ENCODE measurements around the gene CD109. TPM values are rescaled to one million over a fixed set of nuclear protein-coding genes. Genes with fewer than 3 reads are reported as not detected.

The CD109 gene
- total RNA-seq, 2 donors from 2014 or later: 6.0 to 8.1 TPM

DNA sequence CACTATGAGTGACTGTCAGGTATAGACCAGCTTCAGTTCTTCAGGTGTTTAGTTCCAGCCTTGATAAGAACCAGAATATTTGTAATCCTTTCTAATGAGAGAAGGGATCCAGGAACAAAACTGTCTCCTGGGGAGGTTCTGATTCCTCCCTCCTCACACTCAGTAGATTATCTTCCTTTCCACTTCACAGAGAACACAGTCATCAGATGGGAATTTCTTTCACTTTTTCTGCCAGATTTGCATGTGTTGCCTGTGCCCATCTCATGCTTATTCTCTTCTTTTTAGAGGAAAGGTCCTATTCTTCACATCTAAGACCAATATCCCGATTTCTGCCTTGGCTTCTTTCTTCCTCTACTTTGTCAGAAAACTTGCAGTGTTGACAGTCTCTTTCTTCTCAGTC lies 50.8 kb downstream of the CD109 start:
- H3K4me1 ChIP-seq (replicated peaks): no peaks in the 10 kb centered on the region
- no peaks in the 10 kb centered on the region for H3K9me3 ChIP-seq
- no peak overlapping the region for H3K27ac ChIP-seq
- no peak overlapping the region for H3K4me3 ChIP-seq
- no peak for DNase-seq (ENCODE audit: low spot score)
- 100% methylated on average over 1 of the region's 1 CpG for WGBS
- intact Hi-C loops (cut with DNase I): no loop called here
- TF ChIP-seq POLR2AphosphoS5 (IDR thresholded peaks at IDR 0.05) (no peak), POLR2A (IDR thresholded peaks at IDR 0.05) (no peak)
- TF ChIP-seq, protein P1, sequence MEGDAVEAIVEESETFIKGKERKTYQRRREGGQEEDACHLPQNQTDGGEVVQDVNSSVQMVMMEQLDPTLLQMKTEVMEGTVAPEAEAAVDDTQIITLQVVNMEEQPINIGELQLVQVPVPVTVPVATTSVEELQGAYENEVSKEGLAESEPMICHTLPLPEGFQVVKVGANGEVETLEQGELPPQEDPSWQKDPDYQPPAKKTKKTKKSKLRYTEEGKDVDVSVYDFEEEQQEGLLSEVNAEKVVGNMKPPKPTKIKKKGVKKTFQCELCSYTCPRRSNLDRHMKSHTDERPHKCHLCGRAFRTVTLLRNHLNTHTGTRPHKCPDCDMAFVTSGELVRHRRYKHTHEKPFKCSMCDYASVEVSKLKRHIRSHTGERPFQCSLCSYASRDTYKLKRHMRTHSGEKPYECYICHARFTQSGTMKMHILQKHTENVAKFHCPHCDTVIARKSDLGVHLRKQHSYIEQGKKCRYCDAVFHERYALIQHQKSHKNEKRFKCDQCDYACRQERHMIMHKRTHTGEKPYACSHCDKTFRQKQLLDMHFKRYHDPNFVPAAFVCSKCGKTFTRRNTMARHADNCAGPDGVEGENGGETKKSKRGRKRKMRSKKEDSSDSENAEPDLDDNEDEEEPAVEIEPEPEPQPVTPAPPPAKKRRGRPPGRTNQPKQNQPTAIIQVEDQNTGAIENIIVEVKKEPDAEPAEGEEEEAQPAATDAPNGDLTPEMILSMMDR (IDR thresholded peaks at IDR 0.05): no peak
- no peaks in the 10 kb centered on the region for H3K27me3 ChIP-seq (replicated peaks; ENCODE audit: insufficient read depth)
- no peaks in the 10 kb centered on the region for H3K36me3 ChIP-seq

DNA sequence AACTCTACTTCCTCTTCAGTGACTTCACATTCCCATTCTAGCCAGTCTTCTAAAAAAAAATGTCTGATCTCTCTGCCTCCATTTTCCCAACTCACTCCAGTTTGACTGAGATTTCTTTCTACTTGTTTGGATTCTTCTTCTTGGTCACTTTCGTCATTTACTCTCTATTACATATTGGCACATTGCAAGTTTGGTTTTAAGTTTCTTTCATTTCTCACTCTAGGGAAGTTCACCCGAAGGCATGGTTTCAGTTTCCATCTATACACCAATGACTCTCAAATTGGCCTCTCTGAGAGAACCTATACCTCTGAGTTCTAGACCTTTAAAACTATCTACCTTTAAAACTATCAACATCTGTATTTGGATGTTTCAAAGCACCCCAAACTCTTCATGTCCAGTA lies 51.3 kb downstream of the CD109 start:
- TF ChIP-seq, protein P1 (IDR thresholded peaks at IDR 0.05): no peak
- no peak for TF ChIP-seq POLR2A (IDR thresholded peaks at IDR 0.05)
- TF ChIP-seq POLR2AphosphoS5 (IDR thresholded peaks at IDR 0.05): no peak
- 83% methylated on average over 2 of the region's 2 CpGs for WGBS
- H3K4me1 ChIP-seq (replicated peaks): no peaks in the 10 kb centered on the region

DNA sequence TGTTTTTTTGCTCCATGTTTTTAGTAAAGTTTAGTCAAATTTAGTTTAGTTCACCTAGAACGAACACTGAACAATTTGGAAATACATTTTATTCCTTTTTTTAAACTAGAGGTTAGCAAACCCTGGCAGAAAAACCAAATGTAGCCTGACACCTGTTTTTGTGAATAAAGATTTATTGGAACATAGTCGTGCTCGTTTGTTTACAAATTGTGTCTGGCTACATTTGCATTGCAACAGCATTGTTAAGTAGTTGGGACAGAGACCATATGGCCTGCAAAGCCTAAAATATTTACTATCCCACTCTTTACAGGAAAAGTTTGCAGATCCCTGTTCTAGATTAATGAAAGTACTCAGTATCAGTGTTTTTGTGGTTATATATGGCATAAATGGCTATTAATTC lies 56.9 kb downstream of the CD109 start:
- H3K27ac ChIP-seq: no peak overlapping the region
- H3K27me3 ChIP-seq (replicated peaks; ENCODE audit: insufficient read depth): no peaks in the 10 kb centered on the region
- no peak for DNase-seq (ENCODE audit: low spot score)
- no peaks in the 10 kb centered on the region for H3K4me1 ChIP-seq (replicated peaks)
- no peak overlapping the region for H3K4me3 ChIP-seq
- 55% methylated on average over 3 of the region's 3 CpGs for WGBS
- TF ChIP-seq, protein P1 (IDR thresholded peaks at IDR 0.05): no peak
- TF ChIP-seq POLR2AphosphoS5 (IDR thresholded peaks at IDR 0.05): no peak
- TF ChIP-seq POLR2A (IDR thresholded peaks at IDR 0.05): no peak
- no peaks in the 10 kb centered on the region for H3K9me3 ChIP-seq
- intact Hi-C loops (cut with DNase I): no loop called here
- no peaks in the 10 kb centered on the region for H3K36me3 ChIP-seq

More for the DNA sequence above, 51.3 kb downstream of the CD109 start:
- no peak for DNase-seq (ENCODE audit: low spot score)
- Histone ChIP-seq H3K36me3 (no peaks in the 10 kb centered on the region), H3K27me3 (replicated peaks; ENCODE audit: insufficient read depth) (no peaks in the 10 kb centered on the region), H3K4me3 (no peak overlapping the region), H3K27ac (no peak overlapping the region), H3K9me3 (no peaks in the 10 kb centered on the region)
- intact Hi-C loops (cut with DNase I): no loop called here

- H3K4me1 ChIP-seq (replicated peaks): no peaks in the 10 kb centered on the region
- no peaks in the 10 kb centered on the region for H3K36me3 ChIP-seq
- intact Hi-C loops (cut with DNase I): no loop called here
- no peak for DNase-seq (ENCODE audit: low spot score)
- WGBS: 81% methylated on average over 1 of the region's 1 CpG
- no peak overlapping the region for H3K27ac ChIP-seq
- H3K9me3 ChIP-seq: no peaks in the 10 kb centered on the region
- TF ChIP-seq POLR2AphosphoS5 (IDR thresholded peaks at IDR 0.05): no peak
- TF ChIP-seq POLR2A (IDR thresholded peaks at IDR 0.05): no peak
- TF ChIP-seq, protein P1 (IDR thresholded peaks at IDR 0.05): no peak
- H3K27me3 ChIP-seq (replicated peaks; ENCODE audit: insufficient read depth): no peaks in the 10 kb centered on the region
- H3K4me3 ChIP-seq: no peak overlapping the region
Measured at GRCh38 chr6:73766040-73766439, 70.0 kb downstream of the CD109 start.

DNA sequence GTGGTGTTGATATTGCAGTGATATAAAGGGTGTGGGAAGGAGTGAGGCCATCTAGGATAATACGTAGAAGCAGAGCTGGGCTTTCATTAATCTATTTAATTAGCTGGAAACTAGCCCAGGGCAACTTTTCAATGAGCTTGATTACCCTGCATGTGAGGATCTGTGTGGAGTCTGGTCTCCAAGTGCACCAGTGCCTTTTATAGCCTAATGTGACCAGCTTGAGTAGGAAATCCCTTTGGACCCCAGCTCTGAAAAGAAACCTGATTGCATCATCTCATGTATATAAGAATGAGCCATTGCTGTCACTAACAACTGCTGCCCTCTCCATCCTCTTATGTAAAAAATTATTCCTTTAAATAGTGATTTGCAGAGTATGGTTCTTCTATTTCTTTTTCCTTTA lies 72.6 kb downstream of the CD109 start:
- Histone ChIP-seq H3K9me3 (no peaks in the 10 kb centered on the region), H3K4me3 (no peak overlapping the region), H3K36me3 (no peaks in the 10 kb centered on the region), H3K27ac (no peak overlapping the region), H3K27me3 (replicated peaks; ENCODE audit: insufficient read depth) (no peaks in the 10 kb centered on the region), H3K4me1 (replicated peaks) (no peaks in the 10 kb centered on the region)
- 85% methylated on average over 1 of the region's 1 CpG for WGBS
- TF ChIP-seq POLR2AphosphoS5 (IDR thresholded peaks at IDR 0.05) (no peak), POLR2A (IDR thresholded peaks at IDR 0.05) (no peak)
- TF ChIP-seq, protein P1 (IDR thresholded peaks at IDR 0.05): no peak
- intact Hi-C loops (cut with DNase I): no loop called here
- DNase-seq (ENCODE audit: low spot score): no peak
